GM19463 (cell line): ENCODE measurements around the gene LDAH.

Source experiments
- ATAC-seq: cut with Tn5 transposase; IDR thresholded peaks from one replicate; pipeline ENCODE4 v1.9.1; 2021; ENCODE audit warnings: mild to moderate bottlenecking, moderate library complexity; ENCODE audit not compliant: unreplicated experiment

The LDAH gene

GRCh38 chr2:20687260-20687832 lies 135.6 kb downstream of the LDAH start:
- no peak for ATAC-seq

DNA sequence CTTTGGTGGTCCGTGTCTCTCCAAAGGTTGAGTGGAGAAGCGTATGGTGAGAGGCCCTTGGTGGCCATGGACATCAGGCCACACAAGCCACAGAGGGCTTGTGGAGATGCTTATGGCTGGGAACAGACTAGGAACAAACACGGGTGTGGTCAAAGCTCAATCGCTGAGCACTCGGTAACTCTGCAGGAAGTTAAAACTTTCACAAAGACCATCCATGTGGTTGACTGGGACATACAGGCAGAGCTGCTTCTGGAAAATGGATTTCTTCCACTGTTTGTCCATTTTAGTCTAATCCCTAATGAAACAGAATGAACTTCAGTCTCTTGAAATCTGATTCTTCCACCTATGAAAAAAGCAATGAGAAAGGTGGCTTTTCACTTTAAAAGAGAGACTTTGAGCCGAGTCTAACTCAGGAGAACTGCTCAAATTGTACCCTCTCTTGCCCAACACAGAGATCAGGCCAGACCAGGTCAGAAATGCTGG lies 138.3 kb downstream of the LDAH start:
- no peak for ATAC-seq

DNA sequence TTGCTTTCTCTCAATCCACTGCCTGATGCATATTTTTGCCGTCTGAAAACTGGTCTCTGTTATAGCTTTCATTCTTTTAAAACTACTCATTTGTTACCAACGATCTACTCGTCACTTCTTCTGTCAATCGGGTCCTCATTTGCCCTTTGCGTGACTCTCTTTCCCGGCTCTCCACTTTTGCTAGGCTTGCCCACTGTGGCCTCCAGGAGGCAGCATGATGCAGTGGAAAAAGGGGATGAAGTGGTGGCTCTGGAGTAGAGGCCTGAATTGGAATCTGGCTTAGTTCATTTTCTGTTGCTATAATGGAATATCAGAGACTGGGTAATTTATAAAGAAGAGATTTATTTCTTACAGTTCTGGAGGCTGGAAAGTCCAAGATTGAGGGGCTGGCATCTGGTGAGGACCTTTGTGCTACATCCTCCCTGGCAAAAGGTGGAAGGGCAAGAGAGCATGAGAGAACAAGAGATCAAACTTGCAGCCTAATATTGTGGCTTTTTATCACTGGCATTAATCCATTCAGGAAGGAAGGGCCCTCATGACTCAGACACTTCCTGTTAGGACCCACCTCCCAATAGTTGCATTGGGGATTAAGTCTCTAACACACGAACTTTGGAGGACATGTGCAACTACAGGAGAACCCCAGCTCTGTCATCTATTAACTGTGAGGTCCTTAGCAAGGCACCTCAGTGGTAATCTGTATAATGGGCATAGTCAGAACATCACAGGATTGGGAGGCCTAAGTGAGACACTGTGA lies 140.6 kb downstream of the LDAH start:
- ATAC-seq: no peak

- no peak for ATAC-seq
These were observed 142.0 kb downstream of the LDAH start for GRCh38 chr2:20680744-20681375.

DNA sequence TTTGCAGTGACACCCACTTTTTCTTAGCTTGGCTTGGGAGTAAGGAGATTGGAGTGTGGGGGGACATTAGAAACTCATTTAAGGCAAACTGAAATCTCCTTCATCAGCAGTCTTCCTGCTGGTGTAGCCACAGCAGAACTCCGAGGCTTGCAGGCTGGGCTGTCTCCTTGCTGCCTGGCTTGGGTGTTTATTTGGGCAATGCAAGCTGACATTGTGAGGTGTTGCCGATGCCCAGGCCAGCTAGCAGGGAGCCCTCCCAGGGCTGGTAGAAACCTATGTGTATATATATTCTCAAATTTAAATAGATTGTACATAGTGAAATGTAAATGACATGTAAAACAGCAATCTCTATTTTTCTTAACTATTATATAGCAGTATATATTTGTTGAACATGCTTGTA lies 144.1 kb downstream of the LDAH start:
- ATAC-seq: no peak

DNA sequence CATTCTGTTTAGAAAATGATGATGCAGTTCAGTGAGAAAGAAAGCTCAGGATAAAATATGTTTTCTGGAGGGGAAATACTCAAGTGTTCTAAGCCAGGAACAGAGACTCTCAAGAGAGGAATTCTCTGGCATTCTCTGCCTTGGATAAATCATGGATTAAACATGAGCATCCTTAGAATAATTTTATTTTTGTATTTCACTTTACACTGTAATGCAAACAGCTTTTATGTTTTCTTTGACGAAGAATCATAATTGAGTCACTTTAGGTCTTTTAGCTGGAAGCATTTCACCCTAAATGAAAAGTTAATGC lies 144.9 kb downstream of the LDAH start:
- no peak for ATAC-seq

DNA sequence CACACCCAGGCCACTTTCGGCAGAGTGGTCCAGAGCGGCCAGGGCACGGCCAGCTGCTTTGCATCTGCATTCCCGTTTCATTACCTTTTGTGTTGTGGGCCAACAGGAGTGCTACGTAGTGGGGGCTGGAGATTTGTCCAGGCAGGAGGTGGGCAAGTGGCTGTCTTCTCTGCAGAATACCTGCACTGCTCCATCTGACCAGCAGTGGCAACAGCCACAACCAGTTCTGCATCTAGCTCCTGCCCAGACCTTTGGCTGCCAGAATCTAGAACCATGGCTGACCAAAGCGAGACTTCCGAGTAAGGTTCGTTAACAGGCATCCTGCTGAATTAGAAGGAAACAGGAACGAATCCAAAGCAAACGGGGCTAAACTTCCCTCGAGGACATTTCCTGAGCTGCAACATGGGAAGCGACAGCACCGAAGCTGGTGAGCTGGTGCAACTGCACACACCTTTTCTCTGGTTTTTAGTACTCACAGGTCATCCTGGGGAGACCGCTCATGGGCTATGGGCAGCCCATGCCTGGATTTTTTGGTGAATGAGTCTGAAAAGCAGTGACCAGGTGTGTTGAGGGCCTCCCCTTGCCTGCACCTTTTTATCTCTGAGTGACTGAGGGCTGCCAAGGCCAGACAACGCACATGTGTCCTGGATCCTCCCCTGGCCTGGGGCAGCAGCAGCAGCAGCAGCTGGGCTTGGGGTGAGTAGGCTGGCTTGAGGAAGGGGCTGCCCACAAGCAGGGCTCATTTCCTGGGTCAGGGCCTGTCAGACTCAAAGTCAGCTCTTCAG lies 145.4 kb downstream of the LDAH start:
- ATAC-seq: peak; percentile 26

- ATAC-seq: peak; percentile 30
These were observed 146.3 kb downstream of the LDAH start for GRCh38 chr2:20676353-20677215.

DNA sequence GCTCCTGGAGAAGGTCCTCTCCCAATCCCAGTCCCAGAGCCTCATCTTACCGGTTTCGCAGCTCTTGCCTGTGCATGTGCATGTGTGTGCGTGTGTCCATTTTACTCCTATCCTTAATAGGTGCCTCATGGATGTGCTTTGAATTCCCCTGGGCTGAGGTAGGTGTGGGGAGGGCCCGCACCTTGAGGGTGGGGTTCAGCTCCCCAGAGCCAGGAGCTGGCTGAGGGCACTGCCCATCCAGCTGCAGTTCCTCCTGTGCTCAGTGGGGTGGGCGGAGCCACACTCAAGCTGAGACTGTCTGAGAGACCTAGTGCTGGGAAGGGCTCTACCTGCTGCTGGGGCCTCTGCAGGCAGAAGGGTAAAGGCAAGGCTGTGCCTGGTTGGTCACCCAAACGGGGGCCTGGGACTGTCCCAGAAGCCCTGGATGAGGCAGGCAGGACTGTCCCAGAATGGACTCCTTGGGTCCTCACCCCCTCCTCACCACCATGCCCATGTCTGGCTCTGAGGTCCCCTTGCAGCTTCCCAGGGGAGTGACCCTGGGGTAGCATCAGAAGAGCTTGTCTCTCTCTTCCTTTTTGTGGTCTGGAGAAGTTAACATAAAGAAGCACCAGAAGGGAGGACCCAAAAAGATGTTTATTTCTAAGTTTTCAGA lies 147.1 kb downstream of the LDAH start:
- ATAC-seq: peak; percentile 77

DNA sequence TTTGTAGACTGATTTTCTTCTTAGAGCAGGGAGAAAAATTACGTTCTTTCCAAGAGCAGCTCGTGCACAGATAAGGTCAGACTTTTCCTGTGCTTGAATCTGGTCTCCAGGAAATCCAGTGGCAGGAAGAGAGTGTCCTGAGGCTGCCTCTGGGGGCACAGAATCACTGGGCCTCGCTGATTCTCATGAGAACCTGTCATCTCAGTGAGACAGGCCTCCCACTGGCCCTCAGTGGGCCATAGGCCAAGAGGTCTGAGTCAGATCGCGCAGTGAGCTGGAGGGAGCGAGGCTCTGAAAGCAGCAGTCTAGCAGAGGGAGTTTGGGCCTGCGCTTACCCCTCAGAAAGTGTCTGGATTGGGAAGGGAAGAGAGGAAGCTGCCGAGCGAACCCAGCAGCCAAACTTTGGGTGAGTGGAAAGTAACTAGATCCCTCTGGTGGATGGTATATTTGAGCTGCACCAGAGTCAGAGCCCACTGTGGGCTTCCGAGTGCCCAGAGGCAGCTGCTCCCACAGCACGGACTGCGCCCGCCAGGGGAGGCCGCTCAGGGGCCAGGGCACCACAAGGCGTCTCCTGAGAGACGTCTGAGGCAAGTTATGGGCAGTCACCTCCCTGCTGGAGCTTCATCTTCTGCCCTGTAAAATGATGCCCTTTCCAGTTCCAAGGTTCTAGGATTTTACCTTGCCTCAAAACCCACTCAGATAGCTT lies 147.8 kb downstream of the LDAH start:
- ATAC-seq: no peak

DNA sequence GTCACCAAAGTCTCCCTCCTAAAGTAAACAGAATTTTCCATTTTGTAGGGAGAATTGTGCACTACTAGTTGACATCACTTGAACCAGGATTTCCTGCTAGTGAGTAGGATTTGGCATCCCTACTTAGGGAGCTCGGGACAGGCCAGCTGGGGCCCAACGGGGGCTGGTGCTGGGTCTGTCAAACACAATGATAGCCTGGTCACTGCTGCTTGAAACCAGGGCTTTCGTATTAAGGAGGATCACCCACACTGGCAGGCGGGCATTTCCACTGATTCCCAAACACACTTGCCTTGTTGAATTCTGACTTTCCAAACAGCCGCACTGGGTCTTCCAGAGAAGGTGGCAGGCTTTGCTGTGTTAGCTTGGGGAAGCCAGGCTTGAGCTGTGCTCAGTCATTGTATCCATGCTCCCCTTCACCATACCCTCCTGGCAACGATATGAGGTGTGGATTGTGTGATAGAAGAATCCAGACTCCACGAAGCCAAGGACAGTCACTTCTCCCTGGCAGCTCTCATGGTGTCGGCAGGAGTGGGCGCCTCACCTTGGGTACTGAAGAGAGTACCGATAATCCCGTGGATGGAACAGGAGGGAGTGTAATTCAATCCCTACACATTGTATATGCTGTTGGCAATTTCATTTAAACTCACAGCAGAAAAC lies 148.5 kb downstream of the LDAH start:
- no peak for ATAC-seq

DNA sequence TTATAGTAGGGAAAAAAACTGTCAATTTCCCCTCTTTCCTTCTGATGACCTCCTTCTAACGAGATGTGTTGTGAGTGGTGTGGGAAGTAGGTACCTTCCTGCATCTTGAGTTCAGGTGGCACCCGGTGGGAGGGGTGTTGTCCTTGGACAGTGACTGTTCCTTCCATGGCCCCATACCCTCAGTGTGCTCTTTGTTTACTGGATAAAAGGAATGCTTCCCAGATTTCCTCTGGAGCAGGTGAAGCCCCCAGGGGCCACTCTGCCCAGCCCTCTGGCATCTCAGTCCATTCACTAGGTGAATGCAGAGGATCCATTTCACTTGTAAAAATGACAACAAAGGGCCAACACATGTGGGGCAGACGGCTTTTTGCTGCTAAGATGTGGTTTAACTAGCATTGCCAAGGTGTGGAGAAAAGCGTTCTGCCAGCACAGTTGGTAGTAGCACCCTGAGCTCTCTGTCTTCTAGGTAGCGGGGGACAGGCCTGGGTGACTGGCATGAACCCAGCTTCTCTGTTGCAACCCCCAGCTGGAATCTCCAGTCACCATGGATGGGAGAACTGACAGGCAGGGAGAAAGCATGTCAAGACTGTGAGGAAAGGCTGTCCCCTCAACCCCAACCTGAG lies 149.1 kb downstream of the LDAH start:
- no peak for ATAC-seq

- ATAC-seq: no peak
These were observed 150.5 kb downstream of the LDAH start for GRCh38 chr2:20672201-20672951.

DNA sequence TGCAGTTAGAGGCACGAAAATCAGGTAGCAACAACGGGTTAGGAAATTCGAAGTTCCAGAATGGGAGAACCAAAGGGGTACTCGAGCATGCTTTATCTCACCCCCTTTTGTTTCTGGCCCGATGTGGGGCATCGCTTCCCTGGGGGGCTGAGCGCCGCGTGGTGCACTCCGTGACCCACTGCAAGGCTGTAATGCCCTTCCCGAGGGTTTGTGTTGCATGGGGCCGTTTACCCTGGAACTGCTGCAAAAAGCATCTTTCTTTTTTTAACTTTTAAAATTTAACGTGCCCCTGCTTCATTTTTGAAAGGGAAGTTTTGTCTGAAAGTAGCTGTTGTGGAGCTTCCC lies 151.2 kb downstream of the LDAH start:
- no peak for ATAC-seq

DNA sequence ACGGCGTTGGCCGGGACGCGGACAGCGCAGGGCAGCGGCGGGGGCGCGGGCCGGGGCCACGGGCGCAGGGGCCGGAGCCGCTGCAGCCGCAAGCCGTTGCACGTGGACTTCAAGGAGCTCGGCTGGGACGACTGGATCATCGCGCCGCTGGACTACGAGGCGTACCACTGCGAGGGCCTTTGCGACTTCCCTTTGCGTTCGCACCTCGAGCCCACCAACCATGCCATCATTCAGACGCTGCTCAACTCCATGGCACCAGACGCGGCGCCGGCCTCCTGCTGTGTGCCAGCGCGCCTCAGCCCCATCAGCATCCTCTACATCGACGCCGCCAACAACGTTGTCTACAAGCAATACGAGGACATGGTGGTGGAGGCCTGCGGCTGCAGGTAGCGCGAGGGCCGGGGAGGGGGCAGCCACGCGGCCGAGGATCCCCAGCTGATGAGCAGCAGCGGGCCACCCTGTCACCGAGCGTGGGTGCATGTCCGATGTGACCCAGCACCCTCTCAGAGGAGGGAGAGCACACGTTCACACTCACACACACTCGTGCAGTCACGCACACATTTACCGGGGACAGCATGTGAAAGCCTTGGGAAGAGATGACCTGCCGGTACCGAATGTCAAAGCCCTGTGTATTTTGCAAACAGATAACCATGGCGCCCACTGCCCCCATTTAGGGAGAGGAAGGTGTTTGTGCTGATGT lies 151.7 kb downstream of the LDAH start:
- ATAC-seq: no peak

GRCh38 chr2:20670315-20671035 lies 152.4 kb downstream of the LDAH start:
- no peak for ATAC-seq
